ENCODE data around the gene ADH1C.

The ADH1C gene

GRCh38 chr4:99293357-99293756, 59.2 kb downstream of the ADH1C start:
- no peak for DNase-seq

GRCh38 chr4:99290848-99291786, 61.4 kb downstream of the ADH1C start, which contains the start of gene ADH1A:
Gene ADH1A (minus strand): TSS chr4:99290985. CDS start chr4:99290914, 71 bp downstream.
- DNase-seq: no peak

Measured in GF-D8 (cell line).